ENCODE measurements around the gene ERAL1. TPM values are rescaled to one million over a fixed set of nuclear protein-coding genes. Genes with fewer than 3 reads are reported as not detected.

ERAL1 gene
- 10 to 100 TPM; 21.6 to 47.1 (median 23.4) TPM for total RNA-seq
- long read RNA-seq, transcript ERAL1-201 (10 exons, 1,925 nt): major isoform, 9 of 10 reads
- long read RNA-seq, partial matches to known transcripts: 1 of 10 reads
- long read RNA-seq, other reads (novel, unspliced or antisense): 0 of 10 reads

DNA sequence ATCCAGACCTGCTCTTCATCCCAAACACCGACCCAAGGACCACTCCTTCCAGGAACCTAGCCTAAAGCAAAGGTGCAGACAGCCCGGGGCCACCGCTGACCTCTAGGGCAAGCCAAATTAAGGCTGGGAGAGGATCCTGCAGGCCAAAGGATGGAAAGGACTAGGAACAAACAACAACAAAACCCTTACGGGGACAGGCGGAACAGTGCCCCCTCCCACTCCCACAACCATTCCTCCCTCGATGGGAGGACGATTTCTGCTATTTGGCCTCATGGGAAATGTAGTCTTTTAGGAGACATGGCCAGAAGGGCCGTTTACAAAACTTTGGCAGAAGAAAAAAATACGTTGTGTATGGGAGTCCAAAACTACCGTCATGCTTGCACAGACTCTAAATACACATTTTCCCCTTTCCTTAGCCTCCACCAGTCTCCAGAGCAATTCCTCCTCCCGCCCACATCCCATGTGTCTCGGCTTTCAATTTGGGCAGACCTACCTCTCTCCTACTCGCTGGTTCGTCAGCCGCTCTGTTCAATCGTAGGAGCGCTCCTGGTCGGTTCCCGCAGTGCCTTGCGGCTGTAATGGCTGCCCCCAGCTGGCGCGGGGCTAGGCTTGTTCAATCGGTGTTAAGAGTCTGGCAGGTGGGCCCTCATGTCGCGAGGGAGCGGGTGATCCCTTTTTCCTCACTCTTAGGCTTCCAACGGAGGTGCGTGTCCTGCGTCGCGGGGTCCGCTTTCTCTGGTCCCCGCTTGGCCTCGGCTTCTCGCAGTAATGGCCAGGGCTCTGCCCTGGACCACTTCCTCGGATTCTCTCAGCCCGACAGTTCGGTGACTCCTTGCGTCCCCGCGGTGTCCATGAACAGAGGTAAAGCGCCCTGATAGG, at the start of gene ERAL1:
ERAL1 (plus strand) TSS at position 560 of the 879 bp plus-strand sequence; CDS start at position 579, 19 bp downstream.
- Histone ChIP-seq H3K4me3 (peak within 1 kb of the TSS; percentile 78 to 96 (median 96)), H3K27me3 (no peaks in the 10 kb centered on the region), H3K9me3 (no peaks in the 10 kb centered on the region), H3K27ac (peak within 1 kb of the TSS; percentile 46 to 54 (median 50)), H3K36me3 (peaks cover 0 to 25% (median 10%) of the 10 kb centered on the region in 4 donors), H3K4me1 (peaks cover 0 to 12% (median 3%) of the 10 kb centered on the region in 4 donors)
- TF ChIP-seq, protein P1, sequence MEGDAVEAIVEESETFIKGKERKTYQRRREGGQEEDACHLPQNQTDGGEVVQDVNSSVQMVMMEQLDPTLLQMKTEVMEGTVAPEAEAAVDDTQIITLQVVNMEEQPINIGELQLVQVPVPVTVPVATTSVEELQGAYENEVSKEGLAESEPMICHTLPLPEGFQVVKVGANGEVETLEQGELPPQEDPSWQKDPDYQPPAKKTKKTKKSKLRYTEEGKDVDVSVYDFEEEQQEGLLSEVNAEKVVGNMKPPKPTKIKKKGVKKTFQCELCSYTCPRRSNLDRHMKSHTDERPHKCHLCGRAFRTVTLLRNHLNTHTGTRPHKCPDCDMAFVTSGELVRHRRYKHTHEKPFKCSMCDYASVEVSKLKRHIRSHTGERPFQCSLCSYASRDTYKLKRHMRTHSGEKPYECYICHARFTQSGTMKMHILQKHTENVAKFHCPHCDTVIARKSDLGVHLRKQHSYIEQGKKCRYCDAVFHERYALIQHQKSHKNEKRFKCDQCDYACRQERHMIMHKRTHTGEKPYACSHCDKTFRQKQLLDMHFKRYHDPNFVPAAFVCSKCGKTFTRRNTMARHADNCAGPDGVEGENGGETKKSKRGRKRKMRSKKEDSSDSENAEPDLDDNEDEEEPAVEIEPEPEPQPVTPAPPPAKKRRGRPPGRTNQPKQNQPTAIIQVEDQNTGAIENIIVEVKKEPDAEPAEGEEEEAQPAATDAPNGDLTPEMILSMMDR (IDR thresholded peaks at IDR 0.05): no peak
- TF ChIP-seq POLR2A (IDR thresholded peaks at IDR 0.05): peak; percentile 57
- DNase-seq: peak; percentile 86 to 91 (median 90)
- peak; percentile 99 to 100 (median 100) for ATAC-seq
- WGBS (ENCODE audit: insufficient coverage, low coverage, low lambda C conversion rate, missing lambda C conversion rate): 2% methylated on average over 26 of the region's 42 CpGs
- intact Hi-C loops (cut with DNase I): loop anchor here in 1 of 2 donors (10.0 kb wide), 2 partner anchors 60 to 90 kb away; no protein-coding TSS in a partner anchor

- 3% methylated on average over 2 of the region's 2 CpGs for WGBS (ENCODE audit: insufficient coverage, low coverage, low lambda C conversion rate, missing lambda C conversion rate)
- DNase-seq (peak in 1 of 3 donors; percentile 43), ATAC-seq (peak; percentile 51 to 69 (median 54))
- Histone ChIP-seq H3K4me1 (peaks cover 0 to 38% (median 12%) of the 10 kb centered on the region in 4 donors), H3K36me3 (no peaks in the 10 kb centered on the region), H3K9me3 (no peaks in the 10 kb centered on the region), H3K27ac (peak overlapping the region; percentile 11 to 52 (median 42)), H3K27me3 (no peaks in the 10 kb centered on the region), H3K4me3 (no peak overlapping the region)
- intact Hi-C loops (cut with DNase I): no loop called here
- peak; percentile 60 for TF ChIP-seq POLR2A (IDR thresholded peaks at IDR 0.05)
- TF ChIP-seq, protein P1 (IDR thresholded peaks at IDR 0.05): no peak
These were observed 46.7 kb upstream of the ERAL1 start for GRCh38 chr17:28807925-28808634.

- DNase-seq (no peak), ATAC-seq (no peak)
- Histone ChIP-seq H3K27me3 (no peaks in the 10 kb centered on the region), H3K4me3 (no peak overlapping the region), H3K27ac (no peak overlapping the region), H3K9me3 (no peaks in the 10 kb centered on the region), H3K4me1 (peaks cover 0 to 38% (median 12%) of the 10 kb centered on the region in 4 donors), H3K36me3 (no peaks in the 10 kb centered on the region)
- TF ChIP-seq, protein P1 (IDR thresholded peaks at IDR 0.05): no peak
- TF ChIP-seq POLR2A (IDR thresholded peaks at IDR 0.05): no peak
- 92% methylated on average over 1 of the region's 1 CpG for WGBS (ENCODE audit: insufficient coverage, low coverage, low lambda C conversion rate, missing lambda C conversion rate)
- intact Hi-C loops (cut with DNase I): no loop called here
These were observed 44.4 kb upstream of the ERAL1 start for GRCh38 chr17:28810437-28810836.

DNA sequence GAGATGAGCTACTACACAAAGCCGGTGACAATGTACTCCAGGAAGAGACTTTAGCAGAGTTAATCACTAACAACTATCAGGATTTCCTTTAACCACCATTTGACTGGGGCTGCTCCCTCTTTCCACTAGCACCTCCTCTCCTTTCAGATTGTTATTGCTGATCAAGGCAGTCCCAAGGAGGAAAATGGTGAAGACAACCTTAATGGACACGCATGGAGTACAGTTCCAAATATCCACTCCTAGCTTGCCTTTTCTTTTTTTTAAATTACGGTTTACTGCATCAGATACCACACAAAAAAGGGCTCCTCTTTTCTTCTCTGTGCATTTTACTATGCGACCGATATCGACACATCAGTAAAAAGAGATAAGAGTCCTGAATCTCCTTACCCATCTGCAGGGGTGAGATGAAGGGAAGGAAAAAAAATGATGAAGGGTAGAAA, 43.1 kb upstream of the ERAL1 start:
- Histone ChIP-seq H3K36me3 (no peaks in the 10 kb centered on the region), H3K4me3 (peak overlapping the region; percentile 62 to 95 (median 89)), H3K27ac (peak overlapping the region; percentile 9 to 79 (median 77)), H3K9me3 (no peaks in the 10 kb centered on the region), H3K27me3 (no peaks in the 10 kb centered on the region), H3K4me1 (peaks cover 0 to 33% (median 12%) of the 10 kb centered on the region in 4 donors)
- peak in 1 of 3 donors; percentile 25 for DNase-seq
- no peak for TF ChIP-seq POLR2A (IDR thresholded peaks at IDR 0.05)
- TF ChIP-seq, protein P1 (IDR thresholded peaks at IDR 0.05): no peak
- peak in 2 of 4 donors; percentile 2 to 28 for ATAC-seq
- 4% methylated on average over 6 of the region's 6 CpGs for WGBS (ENCODE audit: insufficient coverage, low coverage, low lambda C conversion rate, missing lambda C conversion rate)
- intact Hi-C loops (cut with DNase I): no loop called here
